ENCODE data around the gene DHX36. TPM values are rescaled to one million over a fixed set of nuclear protein-coding genes. Genes with fewer than 3 reads are reported as not detected.

Gene DHX36
- total RNA-seq, 2 experiments from 2014 or later: 40.6 to 77.4 TPM

DNA sequence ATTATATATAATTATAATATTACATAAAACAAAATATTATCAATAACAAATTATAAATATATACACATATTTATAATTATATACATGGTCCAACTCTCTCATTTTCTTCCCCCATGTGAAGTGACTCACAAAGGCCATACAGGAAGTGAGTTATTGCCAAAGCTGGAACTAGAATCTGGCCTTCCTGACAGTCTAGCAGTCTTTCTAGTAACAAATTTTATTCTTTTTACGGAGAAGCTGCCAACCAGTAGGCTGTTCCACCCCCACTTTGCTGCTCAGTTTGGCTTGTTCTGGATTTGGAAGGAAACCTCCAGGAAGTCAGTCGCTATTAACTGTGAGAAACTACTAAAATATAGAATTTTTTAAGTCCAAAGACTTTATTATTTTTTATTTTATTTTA lies 79.6 kb downstream of the DHX36 start:
- no peak for TF ChIP-seq EZH2phosphoT487 (IDR thresholded peaks at IDR 0.05; ENCODE audit: borderline replicate concordance, low read depth, low read length)
- TF ChIP-seq, protein P1, sequence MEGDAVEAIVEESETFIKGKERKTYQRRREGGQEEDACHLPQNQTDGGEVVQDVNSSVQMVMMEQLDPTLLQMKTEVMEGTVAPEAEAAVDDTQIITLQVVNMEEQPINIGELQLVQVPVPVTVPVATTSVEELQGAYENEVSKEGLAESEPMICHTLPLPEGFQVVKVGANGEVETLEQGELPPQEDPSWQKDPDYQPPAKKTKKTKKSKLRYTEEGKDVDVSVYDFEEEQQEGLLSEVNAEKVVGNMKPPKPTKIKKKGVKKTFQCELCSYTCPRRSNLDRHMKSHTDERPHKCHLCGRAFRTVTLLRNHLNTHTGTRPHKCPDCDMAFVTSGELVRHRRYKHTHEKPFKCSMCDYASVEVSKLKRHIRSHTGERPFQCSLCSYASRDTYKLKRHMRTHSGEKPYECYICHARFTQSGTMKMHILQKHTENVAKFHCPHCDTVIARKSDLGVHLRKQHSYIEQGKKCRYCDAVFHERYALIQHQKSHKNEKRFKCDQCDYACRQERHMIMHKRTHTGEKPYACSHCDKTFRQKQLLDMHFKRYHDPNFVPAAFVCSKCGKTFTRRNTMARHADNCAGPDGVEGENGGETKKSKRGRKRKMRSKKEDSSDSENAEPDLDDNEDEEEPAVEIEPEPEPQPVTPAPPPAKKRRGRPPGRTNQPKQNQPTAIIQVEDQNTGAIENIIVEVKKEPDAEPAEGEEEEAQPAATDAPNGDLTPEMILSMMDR (conservative IDR thresholded peaks at IDR 0.05; ENCODE audit: low read length): no peak
- Histone ChIP-seq H3K9me3 (ENCODE audit: low read length) (no peaks in the 10 kb centered on the region), H4K20me1 (ENCODE audit: insufficient read depth, low read length) (no peaks in the 10 kb centered on the region), H3K9me2 (ENCODE audit: insufficient read depth, low read length) (no peaks in the 10 kb centered on the region), H3K36me3 (ENCODE audit: insufficient read depth, low read length) (no peaks in the 10 kb centered on the region), H3K27ac (ENCODE audit: low read depth, low read length, poor library complexity, severe bottlenecking) (no peak overlapping the region), H3K79me2 (ENCODE audit: insufficient read depth, low read depth, low read length) (no peaks in the 10 kb centered on the region), H3K4me2 (ENCODE audit: low read length) (no peak overlapping the region), H2AFZ (ENCODE audit: low read length) (no peak overlapping the region), H3K4me1 (ENCODE audit: insufficient read depth, low read length, poor library complexity, severe bottlenecking) (no peaks in the 10 kb centered on the region), H3K4me3 (ENCODE audit: low read depth, low read length, poor library complexity, severe bottlenecking) (no peak overlapping the region)
- CTCF ChIA-PET (ENCODE audit: unreplicated experiment): no interaction called here
- intact Hi-C loops (cut with micrococcal nuclease; ENCODE audit: unreplicated experiment): no loop called here
- DNase-seq (ENCODE audit: low spot score): no peak
- no TSS peak for BruUV-seq (replicated peaks)
- POLR2A ChIA-PET: no interaction called here

DNA sequence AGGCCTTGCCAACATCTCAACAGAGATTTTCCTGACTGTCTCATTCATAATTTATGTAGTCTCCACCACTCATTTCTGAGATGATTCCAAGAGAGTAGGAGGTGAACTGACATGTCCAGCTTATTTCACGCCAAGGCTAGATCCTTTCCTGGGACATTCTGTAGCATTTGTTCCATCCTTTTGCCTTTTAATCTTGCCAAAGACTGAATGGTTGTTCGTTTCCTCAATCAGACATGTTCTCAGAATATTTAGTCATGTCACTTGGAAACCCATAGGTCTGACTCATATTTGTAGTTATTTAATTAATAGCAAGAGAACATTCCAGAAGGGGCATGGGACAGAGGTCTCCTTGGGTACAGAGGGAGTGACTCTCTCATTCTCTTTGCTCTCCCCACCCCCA lies 80.9 kb downstream of the DHX36 start:
- ChIA-PET POLR2A (no interaction called here), CTCF (ENCODE audit: unreplicated experiment) (no interaction called here)
- no TSS peak for BruUV-seq (replicated peaks)

DNA sequence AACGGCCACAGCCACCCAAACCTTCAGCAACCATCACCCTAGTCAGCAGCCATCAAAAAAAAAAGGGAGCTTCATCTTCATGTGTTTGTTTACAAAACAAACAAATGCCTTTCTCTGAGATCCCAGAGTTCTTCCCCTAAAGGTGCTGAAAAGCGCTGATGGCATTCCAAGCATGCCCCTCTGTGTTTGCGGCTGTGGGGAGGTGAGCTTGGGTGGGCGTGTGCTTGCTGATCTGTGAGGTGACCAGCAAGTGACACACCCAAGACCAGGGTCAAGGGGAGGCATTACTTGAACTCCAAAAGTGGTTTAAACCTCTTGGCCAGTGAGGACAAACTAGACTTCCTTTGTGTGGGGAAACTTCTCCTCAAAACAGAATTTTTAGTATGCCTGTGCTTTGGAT lies 81.5 kb downstream of the DHX36 start:
- DNase-seq (ENCODE audit: low spot score): no peak
- Histone ChIP-seq H3K4me1 (ENCODE audit: insufficient read depth, low read length, poor library complexity, severe bottlenecking) (no peaks in the 10 kb centered on the region), H3K9me2 (ENCODE audit: insufficient read depth, low read length) (no peaks in the 10 kb centered on the region), H3K4me3 (ENCODE audit: low read depth, low read length, poor library complexity, severe bottlenecking) (no peak overlapping the region), H3K27ac (ENCODE audit: low read depth, low read length, poor library complexity, severe bottlenecking) (no peak overlapping the region), H3K79me2 (ENCODE audit: insufficient read depth, low read depth, low read length) (no peaks in the 10 kb centered on the region), H2AFZ (ENCODE audit: low read length) (no peak overlapping the region), H4K20me1 (ENCODE audit: insufficient read depth, low read length) (no peaks in the 10 kb centered on the region), H3K36me3 (ENCODE audit: insufficient read depth, low read length) (no peaks in the 10 kb centered on the region), H3K4me2 (ENCODE audit: low read length) (no peak overlapping the region), H3K9me3 (ENCODE audit: low read length) (no peaks in the 10 kb centered on the region)
- BruUV-seq (replicated peaks): no TSS peak
- no peak for TF ChIP-seq EZH2phosphoT487 (IDR thresholded peaks at IDR 0.05; ENCODE audit: borderline replicate concordance, low read depth, low read length)
- TF ChIP-seq, protein P1 (conservative IDR thresholded peaks at IDR 0.05; ENCODE audit: low read length): no peak
- ChIA-PET POLR2A (no interaction called here), CTCF (ENCODE audit: unreplicated experiment) (no interaction called here)
- intact Hi-C loops (cut with micrococcal nuclease; ENCODE audit: unreplicated experiment): no loop called here

More for the DNA sequence above, 80.9 kb downstream of the DHX36 start:
- Histone ChIP-seq H2AFZ (ENCODE audit: low read length) (no peak overlapping the region), H3K4me1 (ENCODE audit: insufficient read depth, low read length, poor library complexity, severe bottlenecking) (no peaks in the 10 kb centered on the region), H4K20me1 (ENCODE audit: insufficient read depth, low read length) (no peaks in the 10 kb centered on the region), H3K36me3 (ENCODE audit: insufficient read depth, low read length) (no peaks in the 10 kb centered on the region), H3K4me2 (ENCODE audit: low read length) (no peak overlapping the region), H3K9me3 (ENCODE audit: low read length) (no peaks in the 10 kb centered on the region), H3K79me2 (ENCODE audit: insufficient read depth, low read depth, low read length) (no peaks in the 10 kb centered on the region), H3K27ac (ENCODE audit: low read depth, low read length, poor library complexity, severe bottlenecking) (no peak overlapping the region), H3K4me3 (ENCODE audit: low read depth, low read length, poor library complexity, severe bottlenecking) (no peak overlapping the region), H3K9me2 (ENCODE audit: insufficient read depth, low read length) (no peaks in the 10 kb centered on the region)
- DNase-seq (ENCODE audit: low spot score): no peak
- TF ChIP-seq, protein P1 (conservative IDR thresholded peaks at IDR 0.05; ENCODE audit: low read length): no peak
- no peak for TF ChIP-seq EZH2phosphoT487 (IDR thresholded peaks at IDR 0.05; ENCODE audit: borderline replicate concordance, low read depth, low read length)
- intact Hi-C loops (cut with micrococcal nuclease; ENCODE audit: unreplicated experiment): no loop called here
